ENCODE measurements around the gene HOTAIR.

Gene HOTAIR

DNA sequence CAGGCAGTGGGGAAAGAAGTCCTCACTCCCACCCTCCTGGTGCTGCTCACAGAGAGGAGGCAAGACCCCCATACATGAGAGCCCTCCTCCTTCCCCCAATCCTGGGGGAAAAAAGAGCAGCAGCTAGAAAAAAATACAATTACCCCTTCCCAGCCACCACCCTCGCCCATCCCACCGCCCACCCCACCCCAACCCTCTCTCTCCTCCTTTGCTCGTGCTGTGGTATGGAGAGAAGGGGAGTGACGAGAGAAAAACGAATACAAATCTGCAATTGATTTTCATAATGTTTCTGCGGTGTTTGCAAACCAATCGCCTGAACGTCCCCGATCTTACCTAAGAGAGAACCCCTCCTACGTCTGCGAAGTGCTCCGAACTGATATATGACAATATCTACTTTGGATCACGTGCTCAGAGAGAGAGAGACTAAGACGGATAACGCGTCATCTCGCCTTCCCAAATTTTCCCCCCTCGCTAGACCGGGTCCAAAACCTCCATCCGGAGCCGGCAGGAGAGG, 2.0 kb downstream of the HOTAIR start, which contains the start of gene HOXC11:
TSS of gene HOXC11 (plus strand) at position 405 of the 514 bp plus-strand sequence. CDS start 116 bp downstream, outside the sequence.
- DNase-seq (ENCODE audit: low spot score): no peak
- TF ChIP-seq, protein P1, sequence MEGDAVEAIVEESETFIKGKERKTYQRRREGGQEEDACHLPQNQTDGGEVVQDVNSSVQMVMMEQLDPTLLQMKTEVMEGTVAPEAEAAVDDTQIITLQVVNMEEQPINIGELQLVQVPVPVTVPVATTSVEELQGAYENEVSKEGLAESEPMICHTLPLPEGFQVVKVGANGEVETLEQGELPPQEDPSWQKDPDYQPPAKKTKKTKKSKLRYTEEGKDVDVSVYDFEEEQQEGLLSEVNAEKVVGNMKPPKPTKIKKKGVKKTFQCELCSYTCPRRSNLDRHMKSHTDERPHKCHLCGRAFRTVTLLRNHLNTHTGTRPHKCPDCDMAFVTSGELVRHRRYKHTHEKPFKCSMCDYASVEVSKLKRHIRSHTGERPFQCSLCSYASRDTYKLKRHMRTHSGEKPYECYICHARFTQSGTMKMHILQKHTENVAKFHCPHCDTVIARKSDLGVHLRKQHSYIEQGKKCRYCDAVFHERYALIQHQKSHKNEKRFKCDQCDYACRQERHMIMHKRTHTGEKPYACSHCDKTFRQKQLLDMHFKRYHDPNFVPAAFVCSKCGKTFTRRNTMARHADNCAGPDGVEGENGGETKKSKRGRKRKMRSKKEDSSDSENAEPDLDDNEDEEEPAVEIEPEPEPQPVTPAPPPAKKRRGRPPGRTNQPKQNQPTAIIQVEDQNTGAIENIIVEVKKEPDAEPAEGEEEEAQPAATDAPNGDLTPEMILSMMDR (IDR thresholded peaks at IDR 0.05; ENCODE audit: extremely low read depth, missing control alignments): no peak

DNA sequence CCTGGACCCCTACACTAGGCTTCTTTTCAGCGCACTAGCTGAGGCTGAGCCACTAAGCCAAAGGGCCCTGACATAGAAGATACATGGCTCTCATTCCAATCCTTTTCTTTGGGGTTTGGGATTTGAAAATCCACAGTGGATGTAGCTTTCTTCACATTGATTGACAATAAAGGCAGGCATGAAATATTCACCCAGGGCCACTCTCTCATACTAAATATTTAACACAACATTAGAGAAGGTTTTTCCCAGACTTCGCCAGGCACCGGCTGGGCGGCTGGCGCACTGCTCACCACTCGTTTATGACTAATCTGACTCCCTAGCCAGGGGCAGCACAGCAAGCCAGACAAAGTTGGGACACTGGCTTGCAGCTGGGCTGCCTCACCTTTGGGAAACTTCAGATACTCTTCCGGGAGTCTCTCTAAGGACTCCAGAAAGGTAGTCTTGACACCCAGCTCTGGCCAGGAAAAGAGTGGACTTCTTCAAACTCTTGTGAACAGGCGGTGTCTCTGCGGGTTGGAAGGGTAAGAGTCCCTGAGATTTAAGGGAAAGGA, 2.5 kb downstream of the HOTAIR start:
- TF ChIP-seq, protein P1 (IDR thresholded peaks at IDR 0.05; ENCODE audit: extremely low read depth, missing control alignments): no peak
- no peak for DNase-seq (ENCODE audit: low spot score)

DNA sequence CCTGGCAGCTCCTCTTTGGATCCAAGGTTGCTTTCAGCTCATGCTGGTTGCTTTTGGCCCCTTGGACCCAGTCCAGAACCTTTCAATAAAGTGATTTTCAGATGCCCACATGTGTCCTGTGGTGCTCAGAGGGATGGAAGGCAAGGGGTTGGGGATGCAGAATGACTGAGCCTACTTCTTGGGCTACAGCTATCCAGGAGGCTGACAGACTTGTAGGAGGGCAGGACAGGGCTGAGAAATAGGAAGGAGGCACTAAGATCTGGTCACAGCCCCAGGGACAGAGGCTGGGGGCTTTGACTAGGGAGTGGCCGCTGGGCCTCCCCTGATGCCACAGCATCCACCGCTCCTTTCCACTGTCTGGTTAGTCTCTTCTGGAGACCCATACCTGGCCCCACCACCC, 3.1 kb downstream of the HOTAIR start:
- TF ChIP-seq, protein P1 (IDR thresholded peaks at IDR 0.05; ENCODE audit: extremely low read depth, missing control alignments): no peak
- no peak for DNase-seq (ENCODE audit: low spot score)

DNA sequence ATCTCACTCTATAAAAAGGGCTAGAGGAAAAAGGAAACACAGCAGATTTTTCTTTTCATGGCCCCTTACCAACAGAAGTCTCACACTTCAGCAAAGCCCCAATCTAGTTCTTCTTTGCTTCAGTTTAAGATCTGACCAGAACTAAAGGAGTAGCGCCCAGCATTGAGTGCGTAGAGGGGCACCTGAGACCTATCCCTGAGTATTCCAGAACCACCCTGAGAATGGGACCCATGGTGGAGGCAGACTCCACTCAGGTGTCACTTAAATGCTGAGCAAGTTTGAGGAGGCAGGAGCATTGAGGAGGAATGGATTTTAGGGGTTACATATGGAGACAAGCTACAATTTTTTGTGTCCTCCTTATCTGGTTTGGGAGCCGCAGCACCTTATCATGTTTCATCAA, 3.6 kb downstream of the HOTAIR start:
- TF ChIP-seq, protein P1 (IDR thresholded peaks at IDR 0.05; ENCODE audit: extremely low read depth, missing control alignments): no peak

DNA sequence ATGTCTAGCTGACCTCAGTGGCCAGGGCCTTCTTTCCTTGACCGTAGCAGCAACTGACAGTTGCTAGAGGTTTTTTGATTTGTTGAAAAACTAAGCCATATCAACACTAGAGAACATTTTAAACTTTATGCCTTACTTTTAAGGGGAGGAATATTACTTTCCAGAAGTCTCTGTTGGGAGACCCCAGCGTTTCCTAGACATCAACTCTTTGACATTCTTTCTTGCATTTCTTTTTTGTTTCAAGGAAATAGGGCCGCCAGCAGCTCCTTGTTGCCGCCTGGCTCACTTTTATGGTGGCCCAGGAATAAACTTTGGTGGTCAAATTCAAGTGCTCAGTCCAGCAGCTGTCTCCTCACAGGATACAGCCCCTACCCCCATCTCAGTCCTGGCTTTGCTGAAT, 4.3 kb downstream of the HOTAIR start:
- DNase-seq (ENCODE audit: low spot score): no peak
- TF ChIP-seq, protein P1 (IDR thresholded peaks at IDR 0.05; ENCODE audit: extremely low read depth, missing control alignments): no peak

More for the DNA sequence above, 3.6 kb downstream of the HOTAIR start:
- DNase-seq (ENCODE audit: low spot score): no peak

DNA sequence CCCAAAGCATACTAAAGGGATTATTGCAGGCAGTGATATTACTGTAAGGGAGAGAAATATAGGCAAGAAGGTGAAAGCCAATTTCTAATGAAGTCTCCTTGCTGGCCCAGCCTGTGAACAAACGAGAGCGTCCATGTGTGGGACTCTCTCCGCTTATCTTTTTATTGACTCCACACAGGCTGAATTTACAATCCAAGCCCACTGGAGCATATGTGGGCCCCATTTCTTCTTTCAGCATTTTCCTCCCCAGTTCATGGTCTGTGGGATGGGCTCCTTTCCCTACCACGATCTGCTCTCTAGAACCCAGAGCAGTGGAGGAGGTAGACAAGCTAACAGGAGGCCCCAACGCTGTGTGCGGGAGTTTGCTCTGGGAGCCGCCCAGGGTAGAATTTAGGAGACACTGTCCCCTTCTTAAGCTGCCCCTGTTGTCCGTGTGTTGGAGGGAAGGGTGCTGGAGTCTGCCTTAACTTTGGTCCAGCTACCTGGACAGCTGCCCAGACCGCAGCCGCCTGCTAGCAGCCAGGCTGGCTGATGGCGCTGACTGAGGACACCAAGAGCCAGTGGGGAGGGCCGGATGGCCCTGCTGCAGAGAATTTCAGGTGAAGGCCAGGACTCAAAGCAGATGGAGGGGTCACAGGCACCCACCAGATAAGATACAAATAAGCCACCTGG, 5.0 kb downstream of the HOTAIR start:
- TF ChIP-seq, protein P1 (IDR thresholded peaks at IDR 0.05; ENCODE audit: extremely low read depth, missing control alignments): no peak
- DNase-seq (ENCODE audit: low spot score): no peak
